CD4-positive, alpha-beta T cell treated with Interleukin-15 for 1 hour (primary cell): Measurements from ENCODE around the gene TMEM53.
A peak's percentile ranks its signal among the peaks of the same experiment; 100 is the strongest.

Source experiments
- DNase-seq: peaks from one replicate; pipeline ENCODE4 v3.0.0-alpha.2; 2020

The TMEM53 gene

GRCh38 chr1:44696789-44697345 lies 22.6 kb upstream of the TMEM53 start:
- peak; percentile 49 for DNase-seq

- DNase-seq, result no peak
Observed at GRCh38 chr1:44696101-44696500, 21.8 kb upstream of the TMEM53 start.

- DNase-seq, result no peak
Observed at GRCh38 chr1:44695671-44696070, 21.4 kb upstream of the TMEM53 start.

- DNase-seq, result peak; percentile 20
Observed at GRCh38 chr1:44694863-44695478, 20.7 kb upstream of the TMEM53 start.

- DNase-seq, result no peak
Observed at GRCh38 chr1:44693900-44694299, 19.6 kb upstream of the TMEM53 start.

- no peak for DNase-seq
Observed at GRCh38 chr1:44693159-44693558, 18.9 kb upstream of the TMEM53 start.

- no peak for DNase-seq
Observed at GRCh38 chr1:44689447-44689765, 15.1 kb upstream of the TMEM53 start.

GRCh38 chr1:44688760-44689446 lies 14.6 kb upstream of the TMEM53 start:
- no peak for DNase-seq

- no peak for DNase-seq
Observed at GRCh38 chr1:44685881-44686280, 11.6 kb upstream of the TMEM53 start.

GRCh38 chr1:44685218-44685617 lies 10.9 kb upstream of the TMEM53 start:
- DNase-seq, result no peak

- no peak for DNase-seq
Observed at GRCh38 chr1:44684525-44684924, 10.2 kb upstream of the TMEM53 start.

- no peak for DNase-seq
Observed at GRCh38 chr1:44682883-44683265, 8.6 kb upstream of the TMEM53 start.

- DNase-seq, result no peak
Observed at GRCh38 chr1:44681905-44682882, 7.9 kb upstream of the TMEM53 start.

- no peak for DNase-seq
Observed at GRCh38 chr1:44679468-44679867, 5.2 kb upstream of the TMEM53 start.

GRCh38 chr1:44678626-44679025 lies 4.3 kb upstream of the TMEM53 start:
- DNase-seq, result no peak

- DNase-seq, result no peak
Observed at GRCh38 chr1:44678120-44678519, 3.8 kb upstream of the TMEM53 start.

GRCh38 chr1:44677201-44677766 lies 3.0 kb upstream of the TMEM53 start:
- DNase-seq, result no peak

- peak; percentile 28 for DNase-seq
Observed at GRCh38 chr1:44676484-44677200, 2.4 kb upstream of the TMEM53 start.

GRCh38 chr1:44675186-44675585 lies 905 bp upstream of the TMEM53 start:
- DNase-seq, result no peak

GRCh38 chr1:44673675-44674112 lies 587 bp downstream of the TMEM53 start:
- no peak for DNase-seq

GRCh38 chr1:44672961-44673674 lies 1.2 kb downstream of the TMEM53 start:
- no peak for DNase-seq
